H9 (cell line): ENCODE data around the gene ATG7. TPM values are rescaled to one million over a fixed set of nuclear protein-coding genes. Genes with fewer than 3 reads are reported as not detected.

Experiments
- DNase-seq: peaks from one replicate; pipeline ENCODE4 v3.0.0-alpha.2; 2017
- H2AFZ ChIP-seq: one replicate; pipeline ENCODE4 v1.6.1; 2013; ENCODE audit warnings: mild to moderate bottlenecking, low read length, control low read depth, moderate library complexity
- H2AK5ac ChIP-seq: 2 replicates; pipeline ENCODE4 v1.6.1; 2013; ENCODE audit warnings: low read length, control low read depth, mixed read lengths; ENCODE audit not compliant: insufficient read length
- H2BK120ac ChIP-seq: one replicate; pipeline ENCODE4 v1.6.1; 2013; ENCODE audit warnings: low read depth, mild to moderate bottlenecking, low read length, control low read depth, inconsistent platforms; ENCODE audit not compliant: poor library complexity, severe bottlenecking
- H2BK12ac ChIP-seq: 2 replicates; pipeline ENCODE4 v1.6.1; 2013; ENCODE audit warnings: low read length, control low read depth, mixed read lengths, low read depth; ENCODE audit not compliant: insufficient read length
- H2BK15ac ChIP-seq: 2 replicates; pipeline ENCODE4 v1.6.1; 2013; ENCODE audit warnings: low read depth, low read length, control low read depth
- H2BK20ac ChIP-seq: one replicate; pipeline ENCODE4 v1.6.1; 2013; ENCODE audit warnings: low read depth, mild to moderate bottlenecking, low read length, control low read depth, inconsistent platforms; ENCODE audit not compliant: poor library complexity, severe bottlenecking
- H2BK5ac ChIP-seq: 2 replicates; pipeline ENCODE4 v1.6.1; 2013; ENCODE audit warnings: low read length, control low read depth, mixed read lengths; ENCODE audit not compliant: insufficient read length
- H3K14ac ChIP-seq: 2 replicates; pipeline ENCODE4 v1.6.1; 2013; ENCODE audit warnings: low read length, control low read depth; ENCODE audit not compliant: insufficient read depth
- H3K18ac ChIP-seq: 2 replicates; pipeline ENCODE4 v1.6.1; 2013; ENCODE audit warnings: low read depth, mild to moderate bottlenecking, mixed read lengths, low read length, control low read depth; ENCODE audit not compliant: insufficient read length
- H3K23ac ChIP-seq: 2 replicates; pipeline ENCODE4 v1.6.1; 2013; ENCODE audit warnings: low read length, control low read depth, mixed read lengths, low read depth; ENCODE audit not compliant: insufficient read length
- H3K23me2 ChIP-seq: 2 replicates; pipeline ENCODE4 v1.6.1; 2013; ENCODE audit warnings: low read depth, mild to moderate bottlenecking, mixed read lengths, low read length, control low read depth; ENCODE audit not compliant: insufficient read length, poor library complexity, severe bottlenecking
- H3K27ac ChIP-seq: 2 replicates; pipeline ENCODE4 v1.5.1; 2013; ENCODE audit warnings: low read length, control low read depth, mixed read lengths, low read depth; ENCODE audit not compliant: insufficient read length
- H3K27me3 ChIP-seq: 2 replicates; pipeline ENCODE4 v1.6.1; 2013; ENCODE audit warnings: low read length, control low read depth, inconsistent platforms; ENCODE audit not compliant: insufficient read depth
- H3K4ac ChIP-seq: 2 replicates; pipeline ENCODE4 v1.6.1; 2013; ENCODE audit warnings: low read depth, mild to moderate bottlenecking, control low read depth, inconsistent platforms, low read length, moderate library complexity
- H3K4me1 ChIP-seq: 2 replicates; pipeline ENCODE4 v1.6.1; 2013; ENCODE audit warnings: low read length, control low read depth, inconsistent platforms; ENCODE audit not compliant: insufficient read depth
- H3K4me2 ChIP-seq: 2 replicates; pipeline ENCODE4 v1.6.1; 2013; ENCODE audit warnings: low read length, control low read depth, mixed read lengths; ENCODE audit not compliant: insufficient read length, insufficient read depth
- H3K56ac ChIP-seq: 2 replicates; pipeline ENCODE4 v1.6.1; 2013; ENCODE audit warnings: low read depth, mild to moderate bottlenecking, mixed read lengths, low read length, control low read depth; ENCODE audit not compliant: insufficient read length
- H3K79me1 ChIP-seq: 2 replicates; pipeline ENCODE4 v1.6.1; 2013; ENCODE audit warnings: low read depth, mild to moderate bottlenecking, moderate library complexity, low read length, control low read depth, inconsistent platforms; ENCODE audit not compliant: insufficient read depth, poor library complexity, severe bottlenecking
- H3K79me2 ChIP-seq: 2 replicates; pipeline ENCODE4 v1.6.1; 2013; ENCODE audit warnings: low read length, control low read depth, inconsistent platforms; ENCODE audit not compliant: insufficient read depth
- H3K9ac ChIP-seq: 2 replicates; pipeline ENCODE4 v1.6.1; 2013; ENCODE audit warnings: low read length, control low read depth, mixed read lengths; ENCODE audit not compliant: insufficient read length; ENCODE audit errors: extremely low read depth
- H3K9me3 ChIP-seq: one replicate; pipeline ENCODE4 v1.6.1; 2013; ENCODE audit warnings: low read depth, low read length, inconsistent platforms; ENCODE audit not compliant: control insufficient read depth
- H3T11ph ChIP-seq: one replicate; pipeline ENCODE4 v1.6.1; 2013; ENCODE audit warnings: mild to moderate bottlenecking, low read length, control low read depth, inconsistent platforms
- H4K20me1 ChIP-seq: one replicate; pipeline ENCODE4 v1.6.1; 2013; ENCODE audit not compliant: control insufficient read depth, insufficient read length, insufficient read depth
- H4K5ac ChIP-seq: 2 replicates; pipeline ENCODE4 v1.6.1; 2013; ENCODE audit warnings: low read depth, mild to moderate bottlenecking, mixed read lengths, low read length, control low read depth; ENCODE audit not compliant: insufficient read length
- H4K8ac ChIP-seq: replicated peaks from 2 replicates; pipeline ENCODE4 v1.6.1; 2013; ENCODE audit warnings: low read length, control low read depth, mixed read lengths, low read depth; ENCODE audit not compliant: insufficient read length
- H4K91ac ChIP-seq: 2 replicates; pipeline ENCODE4 v1.6.1; 2013; ENCODE audit warnings: low read depth, mild to moderate bottlenecking, moderate library complexity, mixed read lengths, low read length, control low read depth; ENCODE audit not compliant: insufficient read length
- H3K27ac Mint-ChIP-seq, 3 experiments: 2 replicates in 2 of 3; 3 replicates in 1 of 3; pipeline ENCODE4 v1.8.0; 2020 to 2021; ENCODE audit warnings: mixed read lengths in 3 of 3, mild to moderate bottlenecking in 1 of 3, moderate library complexity in 1 of 3
- H3K27me3 Mint-ChIP-seq: 2 replicates; pipeline ENCODE4 v1.8.0; 2021; ENCODE audit warnings: low read depth, mild to moderate bottlenecking, moderate library complexity, mixed read lengths
- H3K36me3 Mint-ChIP-seq, 3 experiments: 2 replicates in 2 of 3; 3 replicates in 1 of 3; pipeline ENCODE4 v1.8.0; 2020 to 2021; ENCODE audit warnings: low read depth in 3 of 3, mixed read lengths in 3 of 3; ENCODE audit not compliant: insufficient read depth in 1 of 3
- H3K4me1 Mint-ChIP-seq, 2 experiments: 2 replicates each; pipeline ENCODE4 v1.8.0; 2020; ENCODE audit warnings: mixed read lengths in 2 of 2
- H3K4me3 Mint-ChIP-seq, 2 experiments: 2 replicates in 1 of 2; 3 replicates in 1 of 2; pipeline ENCODE4 v1.8.0; 2020 to 2021; ENCODE audit warnings: mild to moderate bottlenecking in 2 of 2, mixed read lengths in 2 of 2, moderate library complexity in 1 of 2
- H3K9me3 Mint-ChIP-seq, 2 experiments: 2 replicates in 1 of 2; 3 replicates in 1 of 2; pipeline ENCODE4 v1.8.0; 2020; ENCODE audit warnings: mild to moderate bottlenecking in 2 of 2, mixed read lengths in 2 of 2, moderate library complexity in 1 of 2
- CTCF ChIP-seq: fragments of 200-600 bp; sonication (generic); conservative IDR thresholded peaks from 3 replicates; pipeline ENCODE4 v1.8.0; 2021; ENCODE audit warnings: antibody characterized with exemption, mild to moderate bottlenecking
- WGBS: extraction: QIAGEN DNeasy Blood & Tissue Kit; methylation state at CpG from one replicate; pipeline ENCODE4 v1.1.7; 2013; ENCODE audit warnings: missing lambda C conversion rate, low lambda C conversion rate, mixed read lengths; ENCODE audit not compliant: insufficient read length; ENCODE audit errors: extremely low coverage; 5-methylcytosine and 5-hydroxymethylcytosine counted together
- total RNA-seq: library from RNA; stranded (reverse); gene quantifications from 2 replicates; pipeline ENCODE4 v1.2.1, GENCODE V29; 2021

The ATG7 gene
- total RNA-seq, 1 experiment from 2014 or later = 17.9 TPM

GRCh38 chr3:11435440-11436165 lies 163.4 kb downstream of the ATG7 start:
- no peak overlapping the region for H3K14ac ChIP-seq
- Mint-ChIP-seq H3K4me3 (no peak overlapping the region), H3K27me3 (no peaks in the 10 kb centered on the region), H3K36me3 (no peaks in the 10 kb centered on the region), H3K27ac (no peak overlapping the region), H3K9me3 (no peaks in the 10 kb centered on the region), H3K4me1 (peaks cover 3 to 4% of the 10 kb centered on the region in 2 experiments; a peak in 3 of 4 replicates)
- no peaks in the 10 kb centered on the region for H4K20me1 ChIP-seq
- no peak overlapping the region for H3K56ac ChIP-seq
- no peaks in the 10 kb centered on the region for H3K4me1 ChIP-seq
- no peak overlapping the region for H2BK5ac ChIP-seq
- no peaks in the 10 kb centered on the region for H3K9me3 ChIP-seq
- H4K8ac ChIP-seq = no peak overlapping the region
- no peak overlapping the region for H3K4ac ChIP-seq
- H4K91ac ChIP-seq = no peak overlapping the region
- TF ChIP-seq CTCF = no peak
- WGBS = no CpG with 5 or more reads among the region's 7 CpGs
- DNase-seq = no peak
- H3K18ac ChIP-seq = no peak overlapping the region
- H2BK20ac ChIP-seq = no peak overlapping the region
- no peaks in the 10 kb centered on the region for H3K79me2 ChIP-seq
- H2AFZ ChIP-seq = no peak overlapping the region
- H3K4me2 ChIP-seq = no peak overlapping the region
- H3K23me2 ChIP-seq = no peaks in the 10 kb centered on the region
- H2BK120ac ChIP-seq = no peak overlapping the region
- no peaks in the 10 kb centered on the region for H3K27me3 ChIP-seq
- no peak overlapping the region for H2BK15ac ChIP-seq
- no peaks in the 10 kb centered on the region for H3K79me1 ChIP-seq
- no peak overlapping the region for H3T11ph ChIP-seq
- no peak overlapping the region for H2AK5ac ChIP-seq
- H3K9ac ChIP-seq = no peak overlapping the region
- H2BK12ac ChIP-seq = no peak overlapping the region
- no peak overlapping the region for H3K23ac ChIP-seq
- H3K27ac ChIP-seq = no peak overlapping the region
- no peak overlapping the region for H4K5ac ChIP-seq
